ENCODE measurements around the gene ZNF576. TPM values are rescaled to one million over a fixed set of nuclear protein-coding genes. Genes with fewer than 3 reads are reported as not detected.

Gene ZNF576
- total and polyA plus RNA-seq, 2 donors (not counting 3 experiments of a cell fraction or from before 2014, with no cell fraction given): 19.5 to 27.7 TPM

- no peak overlapping the region for H3K4me3 ChIP-seq (replicated peaks in 1 of 3; ENCODE audit: insufficient read depth in 1 of 3, low read depth in 1 of 3, low read length in 3 of 3)
- FAIRE-seq: no peak
- no peak overlapping the region for H3K27ac ChIP-seq (ENCODE audit: insufficient read depth, low read depth, low read length)
- no peaks in the 10 kb centered on the region for H3K79me2 ChIP-seq (ENCODE audit: control insufficient read depth, insufficient read depth, low read length)
- H3K9ac ChIP-seq (replicated peaks; ENCODE audit: extremely low read depth, insufficient read depth, low read length): no peak overlapping the region
- DNase-seq (ENCODE audit: low read depth, low spot score): no peak
- dilution Hi-C loops (cut with MboI; ENCODE audit: extremely low pct_ligation_motif_present, low sequenced_read_pairs) (no loop called here), intact Hi-C loops (cut with micrococcal nuclease) (no loop called here)
- H3K9me1 ChIP-seq (replicated peaks; ENCODE audit: control insufficient read depth, extremely low read depth, insufficient read depth, low read length): no peaks in the 10 kb centered on the region
- TF ChIP-seq POLR2A (IDR thresholded peaks at IDR 0.05; ENCODE audit: low read depth, low read length) (no peak), GATA2 (IDR thresholded peaks at IDR 0.05; ENCODE audit: insufficient read depth, insufficient read length, low read depth, low read length) (no peak), FOS (IDR thresholded peaks at IDR 0.05; ENCODE audit: borderline replicate concordance, insufficient read depth, low read length) (no peak), CTCF (IDR thresholded peaks at IDR 0.05; ENCODE audit: extremely low read depth in 1 of 2, insufficient read depth in 1 of 2, low read depth in 1 of 2, low read length in 2 of 2) (no peak), MYC (IDR thresholded peaks at IDR 0.05; ENCODE audit: low read depth, low read length) (no peak), JUN (IDR thresholded peaks at IDR 0.05; ENCODE audit: borderline replicate concordance, insufficient read depth, insufficient read length, low read depth) (no peak), EZH2 (IDR thresholded peaks at IDR 0.05; ENCODE audit: borderline replicate concordance, low read depth, low read length, severe bottlenecking) (no peak), POLR2AphosphoS5 (IDR thresholded peaks at IDR 0.05; ENCODE audit: insufficient read depth, low read depth, low read length) (no peak), MAX (IDR thresholded peaks at IDR 0.05; ENCODE audit: insufficient read depth, insufficient read length) (no peak)
- ChIA-PET POLR2A (no interaction called here), CTCF (no interaction called here)
- no TSS peak for BruUV-seq (replicated peaks)
- H2AFZ ChIP-seq (ENCODE audit: low read depth, low read length): no peak overlapping the region
- H3K36me3 ChIP-seq (ENCODE audit: control insufficient read depth in 2 of 2, extremely low read depth in 1 of 2, insufficient read depth in 2 of 2, low read length in 2 of 2): no peaks in the 10 kb centered on the region
- H4K20me1 ChIP-seq (replicated peaks; ENCODE audit: control insufficient read depth, extremely low read depth, insufficient read depth, low read length): no peaks in the 10 kb centered on the region
- no peak overlapping the region for H3K4me2 ChIP-seq (ENCODE audit: insufficient read depth, low read length)
- no peaks in the 10 kb centered on the region for H3K4me1 ChIP-seq (ENCODE audit: control insufficient read depth, extremely low read depth, insufficient read depth, low read length)
- H3K9me3 ChIP-seq (replicated peaks; ENCODE audit: control insufficient read depth, insufficient read depth, low read length): no peaks in the 10 kb centered on the region
- H3K27me3 ChIP-seq (ENCODE audit: control insufficient read depth in 2 of 2, insufficient read depth in 2 of 2, low read length in 2 of 2): peaks cover 0 to 3% of the 10 kb centered on the region in 2 experiments
These were observed 32.4 kb downstream of the ZNF576 start for GRCh38 chr19:43628646-43629326.

Data from endothelial cell of umbilical vein (primary cell).